ENCODE measurements around the gene PRRG3. TPM values are rescaled to one million over a fixed set of nuclear protein-coding genes. Genes with fewer than 3 reads are reported as not detected.

PRRG3 gene
- total RNA-seq, 1 experiment from 2014 or later = not detected

DNA sequence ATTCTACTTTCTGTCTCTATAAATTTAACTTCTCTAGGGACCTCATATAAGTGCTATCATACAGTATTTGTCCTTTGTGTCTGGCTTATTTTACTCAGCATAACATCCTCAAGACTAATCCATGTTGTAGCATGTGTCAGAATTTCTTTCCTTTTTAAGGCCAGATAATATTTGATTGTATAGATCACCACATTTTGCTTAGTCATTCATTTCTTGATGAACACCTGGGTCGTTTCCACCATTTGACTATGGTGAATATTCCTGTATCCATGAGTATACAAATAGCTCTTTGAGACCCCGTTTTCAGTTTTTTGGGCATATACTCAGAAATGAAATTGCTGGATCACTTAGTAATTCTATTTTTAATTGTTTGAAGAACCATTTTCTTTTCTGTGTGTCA lies 51.2 kb downstream of the PRRG3 start:
- Histone ChIP-seq H3K27me3 (replicated peaks; ENCODE audit: control insufficient read depth, insufficient read depth, low read length) (no peaks in the 10 kb centered on the region), H3K9me3 (no peaks in the 10 kb centered on the region), H3K36me3 (ENCODE audit: control insufficient read depth, insufficient read depth, low read length) (no peaks in the 10 kb centered on the region), H3K4me1 (no peaks in the 10 kb centered on the region), H3K4me3 (ENCODE audit: low read depth, low read length) (no peak overlapping the region)
- peaks cover 5% of the 10 kb centered on the region for H3K27me3 Mint-ChIP-seq (ENCODE audit: insufficient read depth, unreplicated experiment)
- DNase-seq = no peak
- BruUV-seq (replicated peaks) = no TSS peak
- H3K9me3 Mint-ChIP-seq (ENCODE audit: unreplicated experiment) = no peaks in the 10 kb centered on the region
- H3K36me3 Mint-ChIP-seq (ENCODE audit: insufficient read depth, unreplicated experiment) = no peaks in the 10 kb centered on the region
- H3K4me1 Mint-ChIP-seq (ENCODE audit: low read depth, unreplicated experiment) = no peaks in the 10 kb centered on the region
- intact Hi-C loops (cut with micrococcal nuclease; ENCODE audit: unreplicated experiment) = no loop called here
- H3K27ac Mint-ChIP-seq (ENCODE audit: unreplicated experiment) = no peak overlapping the region
- H3K4me3 Mint-ChIP-seq (ENCODE audit: unreplicated experiment) = no peak overlapping the region
- CTCF ChIA-PET = no interaction called here
- POLR2A ChIA-PET = no interaction called here
- TF ChIP-seq, protein P1, sequence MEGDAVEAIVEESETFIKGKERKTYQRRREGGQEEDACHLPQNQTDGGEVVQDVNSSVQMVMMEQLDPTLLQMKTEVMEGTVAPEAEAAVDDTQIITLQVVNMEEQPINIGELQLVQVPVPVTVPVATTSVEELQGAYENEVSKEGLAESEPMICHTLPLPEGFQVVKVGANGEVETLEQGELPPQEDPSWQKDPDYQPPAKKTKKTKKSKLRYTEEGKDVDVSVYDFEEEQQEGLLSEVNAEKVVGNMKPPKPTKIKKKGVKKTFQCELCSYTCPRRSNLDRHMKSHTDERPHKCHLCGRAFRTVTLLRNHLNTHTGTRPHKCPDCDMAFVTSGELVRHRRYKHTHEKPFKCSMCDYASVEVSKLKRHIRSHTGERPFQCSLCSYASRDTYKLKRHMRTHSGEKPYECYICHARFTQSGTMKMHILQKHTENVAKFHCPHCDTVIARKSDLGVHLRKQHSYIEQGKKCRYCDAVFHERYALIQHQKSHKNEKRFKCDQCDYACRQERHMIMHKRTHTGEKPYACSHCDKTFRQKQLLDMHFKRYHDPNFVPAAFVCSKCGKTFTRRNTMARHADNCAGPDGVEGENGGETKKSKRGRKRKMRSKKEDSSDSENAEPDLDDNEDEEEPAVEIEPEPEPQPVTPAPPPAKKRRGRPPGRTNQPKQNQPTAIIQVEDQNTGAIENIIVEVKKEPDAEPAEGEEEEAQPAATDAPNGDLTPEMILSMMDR (IDR thresholded peaks at IDR 0.05; ENCODE audit: insufficient read depth in 1 of 2, low read depth in 1 of 2, low read length in 1 of 2, severe bottlenecking in 1 of 2, unreplicated experiment in 1 of 2) = no peak

DNA sequence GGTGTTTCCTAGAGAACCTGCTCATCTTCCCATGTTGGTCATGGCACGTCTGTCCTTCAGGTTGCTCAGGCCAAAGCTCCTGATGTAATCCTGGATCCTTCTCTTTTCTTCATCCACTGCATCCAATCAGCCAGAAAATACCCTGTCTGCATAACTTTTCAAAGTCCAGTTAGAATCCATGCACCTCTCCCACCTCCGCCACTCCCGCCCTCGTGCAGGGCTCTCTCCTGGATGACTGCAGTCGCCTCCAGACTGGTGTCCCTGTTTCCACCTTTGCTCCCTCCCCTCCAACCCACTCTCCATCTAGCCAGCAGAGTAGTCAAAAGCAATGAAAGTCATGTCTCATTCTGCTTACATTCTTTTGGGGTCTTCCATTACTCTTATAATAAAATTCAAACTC lies 55.3 kb downstream of the PRRG3 start:
- no peaks in the 10 kb centered on the region for H3K4me1 ChIP-seq
- no peak overlapping the region for H3K4me3 Mint-ChIP-seq (ENCODE audit: unreplicated experiment)
- intact Hi-C loops (cut with micrococcal nuclease; ENCODE audit: unreplicated experiment) = no loop called here
- no peaks in the 10 kb centered on the region for H3K9me3 Mint-ChIP-seq (ENCODE audit: unreplicated experiment)
- no peaks in the 10 kb centered on the region for H3K27me3 ChIP-seq (replicated peaks; ENCODE audit: control insufficient read depth, insufficient read depth, low read length)
- H3K4me3 ChIP-seq (ENCODE audit: low read depth, low read length) = no peak overlapping the region
- no peak overlapping the region for H3K27ac Mint-ChIP-seq (ENCODE audit: unreplicated experiment)
- no peaks in the 10 kb centered on the region for H3K36me3 ChIP-seq (ENCODE audit: control insufficient read depth, insufficient read depth, low read length)
- CTCF ChIA-PET = interaction anchor here (0.7 to 0.8 kb wide), 3 partner anchors 13 to 882 kb away, joined by 3 to 4 read pairs (median 3); no protein-coding TSS in a partner anchor
- DNase-seq = no peak
- no peaks in the 10 kb centered on the region for H3K36me3 Mint-ChIP-seq (ENCODE audit: insufficient read depth, unreplicated experiment)
- TF ChIP-seq, protein P1 (IDR thresholded peaks at IDR 0.05; ENCODE audit: insufficient read depth in 1 of 2, low read depth in 1 of 2, low read length in 1 of 2, severe bottlenecking in 1 of 2, unreplicated experiment in 1 of 2) = no peak
- BruUV-seq (replicated peaks) = no TSS peak
- no peaks in the 10 kb centered on the region for H3K4me1 Mint-ChIP-seq (ENCODE audit: low read depth, unreplicated experiment)
- POLR2A ChIA-PET = no interaction called here
- H3K9me3 ChIP-seq = no peaks in the 10 kb centered on the region
- H3K27me3 Mint-ChIP-seq (ENCODE audit: insufficient read depth, unreplicated experiment) = peaks cover 6% of the 10 kb centered on the region

DNA sequence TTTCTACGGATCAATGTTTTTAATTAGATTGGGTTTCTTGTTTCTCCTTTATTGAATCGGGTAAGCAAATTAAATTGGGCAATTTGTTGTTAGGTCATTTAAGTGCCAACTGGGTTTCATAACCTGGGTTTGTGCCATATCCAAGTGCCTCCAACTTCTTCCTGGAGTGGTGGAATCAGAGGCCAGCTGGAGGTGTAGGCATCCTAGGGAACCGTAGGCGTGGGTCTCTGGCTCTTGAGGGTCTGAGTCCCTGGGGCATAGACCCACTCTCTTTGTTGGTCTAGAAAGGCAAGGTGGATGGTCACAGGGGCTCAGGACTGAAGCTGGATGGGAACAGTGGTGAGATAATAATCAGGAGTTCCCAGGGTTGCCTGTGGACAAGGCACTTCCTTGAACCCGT lies 57.6 kb downstream of the PRRG3 start:
- H3K27ac Mint-ChIP-seq (ENCODE audit: unreplicated experiment) = no peak overlapping the region
- no peaks in the 10 kb centered on the region for H3K4me1 ChIP-seq
- H3K27me3 Mint-ChIP-seq (ENCODE audit: insufficient read depth, unreplicated experiment) = peaks cover 13% of the 10 kb centered on the region
- H3K9me3 Mint-ChIP-seq (ENCODE audit: unreplicated experiment) = no peaks in the 10 kb centered on the region
- no peaks in the 10 kb centered on the region for H3K9me3 ChIP-seq
- H3K36me3 ChIP-seq (ENCODE audit: control insufficient read depth, insufficient read depth, low read length) = no peaks in the 10 kb centered on the region
- no peak for DNase-seq
- TF ChIP-seq, protein P1 (IDR thresholded peaks at IDR 0.05; ENCODE audit: insufficient read depth in 1 of 2, low read depth in 1 of 2, low read length in 1 of 2, severe bottlenecking in 1 of 2, unreplicated experiment in 1 of 2) = no peak
- ChIA-PET CTCF (interaction anchor here (1.0 to 1.2 kb wide), 3 partner anchors 880 to 905 kb away, joined by 3 to 11 read pairs (median 5); no protein-coding TSS in a partner anchor), POLR2A (no interaction called here)
- no peaks in the 10 kb centered on the region for H3K36me3 Mint-ChIP-seq (ENCODE audit: insufficient read depth, unreplicated experiment)
- no peaks in the 10 kb centered on the region for H3K27me3 ChIP-seq (replicated peaks; ENCODE audit: control insufficient read depth, insufficient read depth, low read length)
- no peak overlapping the region for H3K4me3 ChIP-seq (ENCODE audit: low read depth, low read length)
- no TSS peak for BruUV-seq (replicated peaks)
- intact Hi-C loops (cut with micrococcal nuclease; ENCODE audit: unreplicated experiment) = loop anchor here (1.0 kb wide), 3 partner anchors 879 to 1064 kb away; no protein-coding TSS in a partner anchor
- H3K4me1 Mint-ChIP-seq (ENCODE audit: low read depth, unreplicated experiment) = no peaks in the 10 kb centered on the region
- no peak overlapping the region for H3K4me3 Mint-ChIP-seq (ENCODE audit: unreplicated experiment)
